Skin of body (tissue), 2 donors: ENCODE measurements around the gene SMIM43. TPM values are rescaled to one million over a fixed set of nuclear protein-coding genes. Genes with fewer than 3 reads are reported as not detected.
"Not testable (repeated sequence)": the region's sequence is repeated elsewhere in the genome, so short reads cannot be mapped to it uniquely, and the experiment has no call there.

Source experiments
- DNase-seq: peaks from one replicate; lab custom pipeline; 2025; lab: John Stamatoyannopoulos, UW
- total RNA-seq: library from RNA; depleted of rRNA; stranded (reverse); fragments of >200 nt; gene quantifications from one replicate; pipeline ENCODE4 v1.2.3, GENCODE V29; 2014

SMIM43 gene
- total RNA-seq, 1 donor from 2014 or later: 0.30 TPM

DNA sequence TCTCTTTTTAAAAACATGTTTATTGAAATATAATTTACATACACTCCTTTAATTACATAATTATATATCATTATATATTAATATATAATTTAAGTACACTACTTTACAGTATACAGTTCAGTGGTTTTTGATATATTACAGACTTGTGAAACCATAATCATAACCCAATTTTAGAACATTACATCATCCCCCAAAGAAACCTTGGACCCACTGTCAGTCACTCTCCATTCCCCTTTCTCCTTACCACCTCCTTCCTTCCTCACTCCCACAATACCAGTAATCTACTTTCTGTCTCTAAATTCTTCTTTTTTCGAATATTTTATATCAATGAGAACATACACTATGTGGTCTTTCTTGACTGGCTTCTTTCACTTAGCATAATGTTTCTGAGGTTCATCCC is 18.2 kb upstream of the SMIM43 start:
- no peak for DNase-seq

DNA sequence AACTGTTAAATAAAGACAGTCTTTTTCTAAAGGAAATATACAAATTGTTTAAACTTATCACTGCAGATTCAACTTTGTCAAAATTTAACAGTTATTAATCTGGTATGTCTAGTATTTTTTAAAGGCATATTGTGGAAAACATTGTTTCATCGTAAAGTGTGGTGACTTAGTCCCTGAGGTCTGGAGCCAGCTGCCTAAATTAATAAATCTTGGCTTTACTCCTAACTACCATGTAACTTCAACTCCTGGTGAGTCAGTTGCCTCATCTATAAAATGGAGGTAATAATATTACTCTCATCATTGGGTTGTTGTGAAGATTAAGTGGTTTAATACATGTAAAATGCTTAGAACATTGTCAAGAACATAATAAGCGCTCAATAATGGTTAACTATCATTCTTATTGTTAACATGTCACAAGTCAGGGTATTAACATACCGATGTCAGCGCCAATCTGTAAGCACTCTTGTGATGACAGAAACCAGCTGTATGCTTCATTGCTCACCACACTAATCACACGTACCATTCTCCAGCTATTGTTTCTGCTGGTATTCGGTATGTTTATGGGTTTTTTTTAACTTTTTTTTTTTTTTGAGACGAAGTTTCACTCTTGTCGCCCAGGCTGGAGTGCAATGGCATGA is 14.1 kb upstream of the SMIM43 start:
- no peak for DNase-seq

DNA sequence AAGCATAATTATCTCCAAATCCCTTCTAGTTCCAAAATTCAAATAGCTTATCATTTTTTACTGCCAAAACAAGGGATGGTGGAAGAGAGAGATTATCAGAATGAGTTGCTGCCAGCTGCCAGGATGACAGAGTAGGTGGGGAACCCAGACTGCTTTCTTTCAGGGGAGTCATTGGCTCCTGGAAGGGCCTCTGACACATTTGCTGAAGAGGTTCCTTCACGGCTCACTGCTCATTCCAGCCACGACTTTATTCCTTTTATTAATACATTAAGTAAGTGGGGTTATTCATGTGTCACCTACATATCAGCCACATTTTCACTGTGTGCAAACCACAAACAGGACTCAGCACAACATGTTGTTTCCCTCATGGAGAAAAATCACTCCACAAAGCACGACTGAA is 12.7 kb upstream of the SMIM43 start:
- DNase-seq: no peak

DNA sequence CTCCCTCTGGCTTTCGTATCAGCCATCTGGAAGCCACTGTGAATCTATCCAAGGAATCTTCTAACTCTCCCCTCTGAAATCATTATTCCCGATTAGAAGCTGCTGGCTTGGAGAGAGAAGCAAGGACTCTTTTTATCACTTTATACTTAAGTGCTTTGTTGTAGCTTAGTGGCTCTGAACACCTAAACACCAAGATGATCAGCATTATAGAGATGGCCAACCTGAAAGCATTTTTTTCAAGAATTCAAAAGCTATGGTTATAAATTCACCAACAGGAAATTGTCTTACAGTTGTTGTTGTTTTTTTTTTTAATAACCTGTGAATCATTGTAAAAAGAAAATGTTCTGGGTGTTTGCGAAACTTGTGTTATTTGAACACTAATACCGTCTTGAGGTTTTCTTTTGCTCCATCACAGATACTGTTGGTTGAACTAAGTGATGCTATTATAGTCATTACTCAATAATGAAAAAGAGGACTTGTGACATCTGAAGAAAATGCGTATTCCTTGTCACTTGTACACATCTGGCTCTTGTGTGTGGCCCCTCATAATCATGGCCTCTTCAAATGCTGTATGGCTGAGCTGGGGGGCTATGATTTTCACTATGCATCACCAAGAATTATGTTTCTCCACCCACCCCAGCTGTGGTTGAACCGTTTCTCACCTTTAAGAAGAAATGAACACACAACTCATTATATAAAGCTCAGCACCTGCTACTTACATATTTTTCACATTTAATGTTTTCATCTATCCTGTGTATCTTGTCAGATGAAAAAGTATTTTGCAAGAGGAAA is 11.8 kb upstream of the SMIM43 start:
- no peak for DNase-seq

DNA sequence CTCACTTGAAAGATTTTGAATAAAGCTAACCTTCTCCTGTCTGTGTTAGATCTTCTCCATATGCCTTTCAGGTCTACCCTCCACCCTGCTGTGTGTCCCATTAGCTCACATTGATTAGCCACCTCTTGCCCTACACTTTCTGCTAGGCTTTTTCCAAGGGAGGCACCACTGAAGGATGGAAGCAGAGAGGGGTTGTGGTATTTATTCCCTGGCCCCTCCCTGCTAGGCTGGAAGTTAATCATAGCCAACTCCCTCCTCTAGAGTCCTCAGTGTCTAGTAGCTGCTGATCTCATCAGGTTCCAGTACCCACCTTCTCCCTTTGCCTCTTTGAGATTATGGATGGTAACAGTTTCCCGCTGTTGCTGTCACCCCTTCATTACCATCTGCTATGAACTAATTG is 8.9 kb upstream of the SMIM43 start:
- no peak for DNase-seq

DNA sequence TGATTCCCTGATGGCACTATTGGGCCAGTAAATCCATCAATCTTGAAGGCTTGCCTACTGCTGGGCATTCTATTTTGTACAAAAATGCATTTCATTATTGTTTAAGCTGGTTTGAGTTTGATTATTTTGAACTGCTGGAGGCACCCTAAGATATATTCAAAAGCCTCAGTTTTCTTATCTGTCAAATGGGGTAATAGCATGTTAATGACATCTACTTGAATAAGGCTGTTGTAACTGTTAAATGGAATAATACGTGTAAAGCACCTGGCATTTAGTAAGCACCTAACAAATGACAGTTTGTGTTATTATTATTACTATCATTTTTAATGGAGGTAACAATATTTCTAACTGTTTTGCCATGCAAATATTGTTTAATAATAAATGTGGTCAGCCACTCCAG is 6.9 kb upstream of the SMIM43 start:
- no peak for DNase-seq

DNA sequence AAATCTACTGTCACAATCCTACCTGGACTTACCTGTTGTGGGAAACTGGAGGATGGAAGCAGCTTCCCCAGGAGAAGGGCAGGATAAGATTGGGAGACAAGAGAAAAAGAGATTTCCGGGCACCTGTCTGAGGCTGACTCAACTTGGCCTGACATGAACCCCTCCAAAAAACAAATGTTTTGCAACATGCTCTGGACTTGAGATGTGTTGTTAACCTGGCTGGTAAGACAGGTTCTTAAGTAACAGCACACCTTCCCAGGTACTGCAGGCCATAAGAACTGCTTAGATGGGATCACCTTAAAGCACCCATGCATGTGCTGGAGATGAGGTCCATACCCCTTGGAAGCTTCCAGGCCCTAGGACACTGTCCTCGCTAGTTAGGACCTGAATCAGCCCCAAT is 4.4 kb upstream of the SMIM43 start:
- no peak for DNase-seq

DNA sequence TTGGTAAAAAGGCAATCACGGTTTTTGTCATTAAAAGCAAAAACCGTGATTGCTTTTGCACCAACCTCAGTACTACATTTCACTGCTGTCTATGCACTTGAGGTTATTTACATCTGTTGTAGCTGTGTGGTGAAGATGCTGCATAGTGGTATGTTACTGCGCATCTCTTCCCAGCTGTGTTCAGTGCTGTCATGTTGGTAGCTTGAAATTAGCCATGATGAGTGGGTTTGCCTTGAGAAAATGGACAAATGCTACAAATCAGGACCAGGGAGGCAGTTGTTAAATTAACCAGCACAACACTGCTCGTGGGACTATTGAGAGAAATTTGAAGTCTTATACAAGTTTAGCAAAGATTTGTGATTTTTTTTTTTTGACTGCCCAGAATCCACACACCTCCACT is 2.2 kb upstream of the SMIM43 start:
- no peak for DNase-seq

DNA sequence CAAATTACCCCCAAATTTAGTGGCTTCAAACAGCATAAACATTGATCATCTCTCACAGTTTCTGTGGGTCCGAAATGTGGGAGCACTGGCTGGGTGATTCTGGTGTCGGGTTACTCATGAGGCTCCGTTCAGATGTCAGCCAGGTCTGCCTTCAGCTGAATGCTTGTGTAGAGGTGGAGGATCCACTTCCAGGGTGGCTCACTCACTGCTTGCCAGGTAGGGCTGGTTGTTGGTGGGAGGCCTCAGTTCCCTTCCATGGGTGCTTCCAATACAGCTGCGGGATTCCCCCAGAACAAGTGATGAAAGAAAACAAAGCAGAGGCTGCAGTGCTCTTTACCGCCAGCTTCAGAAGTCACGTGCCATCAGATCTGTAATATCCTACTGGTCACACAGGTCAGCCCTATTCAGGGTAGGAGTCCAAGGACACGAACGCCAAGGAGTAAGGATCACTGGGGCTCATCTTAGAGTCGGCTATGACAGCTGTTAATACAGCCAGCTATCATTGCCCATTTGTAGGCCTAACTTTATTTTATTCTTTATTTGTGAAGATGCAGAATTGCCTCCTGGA is 1.1 kb upstream of the SMIM43 start:
- no peak for DNase-seq

DNA sequence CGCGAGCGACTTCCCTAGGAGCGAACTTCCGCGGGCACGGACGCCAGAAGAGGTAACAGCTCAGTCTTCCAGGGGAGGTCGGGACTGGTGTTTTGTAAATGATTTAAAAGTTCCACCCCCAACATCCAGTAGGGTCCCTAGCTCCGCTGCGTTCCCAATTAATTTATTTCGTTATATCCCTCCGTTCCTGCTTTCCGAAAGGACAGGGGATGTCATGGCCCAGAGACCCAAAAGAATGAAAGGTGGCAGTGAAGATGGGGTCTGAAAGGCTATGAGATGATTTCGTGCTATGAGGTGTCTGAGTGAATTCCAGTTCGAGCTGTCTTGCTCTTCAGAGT is 373 bp upstream of the SMIM43 start:
- DNase-seq: no peak

DNA sequence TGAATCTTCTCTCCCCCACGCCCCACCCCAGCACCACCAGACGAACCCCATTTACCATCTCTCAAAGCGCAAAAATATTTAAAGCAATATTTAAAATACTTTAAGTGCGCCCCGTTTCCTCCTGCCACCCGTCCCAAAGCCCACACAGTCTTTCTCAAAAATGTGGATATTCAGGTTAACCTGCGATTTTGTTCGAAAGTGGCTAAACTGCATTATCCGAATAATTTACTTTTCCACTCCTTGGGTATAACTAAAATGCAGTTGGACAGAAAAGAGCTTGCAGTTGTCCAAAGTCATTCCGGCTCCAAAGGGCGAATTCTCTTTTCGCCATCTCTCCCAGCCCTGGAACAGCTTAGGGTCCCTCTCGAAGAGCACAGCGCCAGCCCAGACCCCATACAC is 662 bp downstream of the SMIM43 start:
- DNase-seq: no peak

DNA sequence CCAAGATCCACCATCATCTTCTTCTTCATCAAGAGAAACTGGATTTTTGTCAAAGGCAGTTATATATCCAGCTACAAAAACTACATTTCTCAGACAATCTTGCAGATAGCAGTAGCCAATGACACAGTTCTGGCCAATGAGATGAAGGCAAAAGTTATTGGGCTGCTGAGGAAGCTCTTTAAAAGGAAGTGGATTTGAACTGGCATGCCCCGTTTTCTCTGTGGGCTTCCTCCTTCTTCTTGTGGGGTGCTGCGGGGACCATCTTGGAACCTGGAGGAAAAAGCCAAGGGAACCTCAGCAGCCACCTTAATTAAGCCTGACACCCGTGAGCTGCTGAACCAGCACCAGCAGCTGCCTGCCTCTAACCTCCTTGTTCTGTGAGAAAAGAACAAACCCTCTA is 4.8 kb downstream of the SMIM43 start:
- DNase-seq: no peak

DNA sequence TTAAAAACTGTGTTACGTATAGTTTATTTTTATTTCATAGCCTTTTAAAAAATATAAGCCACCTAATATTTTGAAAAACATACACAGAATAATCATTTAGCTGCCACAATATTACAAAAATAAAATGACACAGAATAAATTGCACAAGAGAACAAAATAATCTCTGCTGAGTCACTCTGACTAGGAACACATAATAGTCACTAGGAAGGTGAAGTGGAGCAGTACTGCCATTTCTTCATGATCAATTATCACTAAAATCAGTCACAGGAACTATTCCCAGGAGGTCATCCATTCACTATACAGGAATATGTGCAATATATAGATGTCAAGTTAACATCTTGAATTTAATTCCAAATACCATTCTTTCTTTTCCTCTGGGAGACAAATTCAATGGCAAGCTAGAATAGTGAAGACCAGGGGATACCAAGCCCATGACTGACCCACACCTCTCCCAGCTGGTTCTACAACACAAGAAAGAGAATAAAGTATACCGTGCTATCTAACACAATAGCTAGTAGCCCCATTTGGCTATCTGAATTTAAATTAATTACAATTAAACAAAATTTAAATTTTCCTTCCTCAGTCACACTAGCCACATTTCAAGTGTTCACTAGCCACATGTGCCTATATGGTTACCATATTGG is 5.9 kb downstream of the SMIM43 start:
- no peak for DNase-seq

DNA sequence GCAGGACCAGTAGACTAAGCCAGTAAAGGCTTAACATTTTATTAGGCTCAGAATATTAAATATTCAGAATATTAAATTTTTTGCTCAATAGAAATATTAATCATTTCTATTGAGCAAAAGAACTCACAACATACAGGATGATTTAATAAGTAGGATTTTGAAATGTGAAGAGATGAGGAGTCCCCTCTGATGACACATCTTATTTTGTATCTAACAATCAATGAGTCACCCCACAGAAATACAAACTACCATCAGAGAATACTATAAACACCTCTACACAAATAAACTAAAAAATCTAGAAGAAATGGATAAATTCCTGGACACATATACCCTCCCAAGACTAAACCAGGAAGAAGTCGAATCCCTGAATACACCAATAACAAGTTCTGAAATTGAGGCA is 12.8 kb downstream of the SMIM43 start:
- DNase-seq: not testable (repeated sequence)

DNA sequence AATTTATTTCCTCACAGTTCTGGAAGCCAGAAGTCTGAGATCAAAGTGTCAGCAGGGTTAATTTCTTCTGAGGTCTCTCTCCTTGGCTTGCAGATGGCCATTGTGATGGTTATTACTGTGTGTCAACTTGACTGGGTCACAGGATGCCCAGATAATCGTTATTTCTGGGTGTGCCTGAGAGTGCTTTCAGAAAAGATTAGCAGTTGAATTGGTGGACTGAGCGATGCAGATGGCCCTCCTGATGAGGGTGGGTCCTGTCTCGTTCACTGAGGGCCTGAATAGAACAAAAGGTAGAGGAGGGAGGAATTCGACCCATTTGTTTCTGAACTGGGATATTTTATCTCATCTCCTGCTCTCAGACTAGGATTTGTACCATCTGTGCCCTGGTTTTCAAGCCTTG is 15.7 kb downstream of the SMIM43 start:
- no peak for DNase-seq

DNA sequence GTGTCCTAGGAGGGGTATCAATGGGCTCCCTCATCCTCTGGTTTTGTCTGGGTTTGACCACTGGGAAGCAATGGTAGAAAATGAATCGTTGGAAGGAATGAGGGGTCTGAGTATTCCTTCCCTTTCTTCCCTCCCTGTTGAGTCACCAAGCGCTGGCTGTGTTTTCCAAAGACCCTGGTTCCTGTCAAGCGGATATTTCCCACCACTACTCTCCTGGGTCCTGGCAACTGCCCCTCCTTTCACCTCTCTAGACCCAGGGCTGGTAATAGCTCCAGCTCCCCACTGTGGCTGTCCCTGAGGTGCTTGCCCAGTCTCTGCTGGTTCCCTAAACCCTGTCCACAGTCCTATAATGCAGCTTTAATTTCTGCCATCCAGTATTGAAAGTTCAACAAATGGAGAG is 22.2 kb downstream of the SMIM43 start:
- no peak for DNase-seq

DNA sequence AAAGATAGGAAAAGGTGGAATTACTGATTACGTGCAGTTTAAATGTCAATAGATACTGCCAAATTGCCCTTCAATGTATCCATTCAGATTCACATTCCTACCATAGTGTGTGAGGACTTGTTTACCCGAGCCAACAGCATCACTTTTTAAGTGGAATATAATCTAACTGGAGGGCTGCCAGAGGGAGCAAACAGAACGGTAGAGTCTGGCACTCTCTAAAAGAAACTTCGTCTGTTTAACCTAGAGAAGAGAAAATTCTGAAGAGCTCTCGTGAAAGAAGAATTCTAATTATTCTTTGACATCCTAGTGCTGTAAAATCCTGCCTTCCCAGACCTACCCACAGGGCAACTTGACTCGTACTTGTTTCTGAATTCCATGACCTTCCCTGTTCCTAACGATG is 23.2 kb downstream of the SMIM43 start:
- no peak for DNase-seq

DNA sequence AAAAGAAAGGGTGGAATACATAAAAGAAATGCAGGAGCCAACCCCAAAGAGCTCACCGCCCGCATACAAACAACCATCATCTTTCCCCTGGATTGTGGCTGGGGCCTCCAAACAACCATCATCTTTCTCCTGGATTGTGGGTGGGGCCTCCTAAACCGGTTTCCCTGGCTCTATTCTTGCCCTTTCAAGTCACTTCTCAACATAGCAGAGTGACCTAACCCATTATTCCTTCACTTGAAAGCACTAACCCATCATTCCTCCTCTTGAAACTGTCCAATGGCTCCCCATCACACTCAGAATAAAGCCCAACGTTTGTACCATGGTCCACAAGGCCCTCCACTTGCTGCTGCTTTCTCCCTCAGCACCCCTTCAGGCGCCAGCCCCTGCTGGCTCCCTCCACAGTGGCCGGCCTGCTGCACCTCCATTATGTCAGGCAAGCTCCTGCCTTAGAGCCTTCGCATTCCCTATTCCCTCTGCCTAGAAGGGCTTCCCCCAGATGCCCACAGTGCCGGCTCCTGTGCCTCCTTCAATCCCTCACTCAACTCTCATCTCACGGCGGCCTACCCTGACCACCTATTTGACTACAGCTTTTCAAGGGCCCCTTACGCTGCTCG is 24.1 kb downstream of the SMIM43 start:
- DNase-seq: no peak

DNA sequence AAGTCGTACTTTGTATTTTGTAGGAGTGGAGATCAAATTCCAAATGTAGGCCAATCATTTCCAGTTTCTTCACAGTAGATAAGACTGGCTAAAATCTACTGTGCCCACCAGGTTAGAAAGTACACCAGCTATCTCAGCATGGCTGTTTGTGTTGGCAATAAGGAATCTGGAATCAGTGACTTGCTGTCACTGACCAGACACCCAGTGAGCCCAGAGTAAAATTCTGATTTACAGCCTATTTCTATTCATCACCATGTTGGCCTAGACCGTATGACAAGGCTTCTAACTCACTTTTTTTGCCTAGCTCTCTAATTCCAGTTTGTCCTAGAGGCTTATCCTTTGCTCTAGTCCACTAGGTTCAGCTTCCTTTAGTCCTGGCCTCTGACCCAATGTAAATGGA is 25.4 kb downstream of the SMIM43 start:
- no peak for DNase-seq

DNA sequence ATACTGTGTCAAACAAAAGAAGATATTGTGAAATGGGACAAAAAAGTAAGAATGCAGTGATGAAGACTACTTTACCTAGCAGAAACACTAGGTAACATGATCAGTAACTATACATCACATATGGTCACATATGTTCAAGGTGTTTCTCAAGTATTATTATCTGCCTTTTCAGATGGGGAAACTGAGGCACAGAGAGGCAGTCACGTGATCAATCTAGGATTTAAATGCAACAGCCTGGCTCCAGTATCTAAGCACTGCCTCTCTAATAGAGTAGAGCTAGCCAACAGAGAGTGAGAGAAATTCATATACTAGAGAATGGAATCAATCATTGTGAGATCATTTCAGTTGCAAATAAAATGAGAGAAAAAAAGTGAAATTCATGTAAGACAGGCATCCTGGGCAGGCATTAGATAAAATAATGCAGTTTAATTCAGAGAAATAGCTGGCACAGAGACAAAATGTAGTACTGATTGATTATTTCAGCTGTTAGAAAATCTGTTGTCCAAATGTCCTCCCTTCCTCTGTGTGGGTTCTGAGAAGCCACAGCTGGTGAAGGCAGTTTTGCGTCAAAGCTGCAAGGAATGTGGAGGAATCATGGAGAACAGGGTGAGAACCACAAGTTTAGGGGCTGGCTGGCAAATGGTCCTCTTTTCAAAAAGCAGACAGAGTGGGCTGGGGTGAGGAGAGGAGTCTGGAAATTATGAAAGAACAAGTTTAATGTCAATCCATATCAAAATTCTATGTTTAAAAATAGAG is 26.0 kb downstream of the SMIM43 start:
- peak; percentile 61 for DNase-seq

DNA sequence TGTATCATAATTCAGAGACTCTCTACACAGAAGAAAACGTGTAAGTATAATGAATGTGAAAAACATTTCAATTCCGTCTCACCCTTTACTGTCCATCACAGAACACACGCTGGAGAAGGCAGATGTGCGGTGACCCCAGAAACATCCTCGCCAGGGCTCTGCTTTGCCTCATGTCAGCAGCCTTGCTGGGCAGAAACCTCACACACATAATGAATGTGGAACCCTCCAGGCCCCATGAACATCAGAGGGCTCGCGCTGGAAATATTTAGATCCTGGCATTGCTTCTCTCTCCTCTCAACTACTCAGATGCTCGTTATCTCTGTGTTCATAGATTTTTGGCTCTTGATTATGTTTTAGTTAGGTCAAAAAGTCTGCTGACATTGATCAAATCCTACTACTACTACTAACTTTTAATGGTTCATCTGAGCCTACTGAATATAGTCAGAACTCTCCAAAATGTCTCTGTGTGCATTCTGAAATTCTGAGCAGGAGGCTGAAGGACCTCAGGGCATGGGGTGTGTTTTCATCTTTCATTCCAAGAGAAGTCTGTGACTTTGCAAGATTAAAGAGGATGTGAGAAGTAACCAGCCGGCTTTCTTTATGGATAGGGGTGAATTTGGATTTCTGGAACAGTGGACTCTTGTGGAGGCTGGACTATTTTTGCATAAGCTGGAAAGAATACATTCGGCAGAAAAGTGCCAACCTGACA is 27.0 kb downstream of the SMIM43 start:
- no peak for DNase-seq
